K562 (cell line): Measurements from ENCODE around the gene WRAP53. TPM values are rescaled to one million over a fixed set of nuclear protein-coding genes. Genes with fewer than 3 reads are reported as not detected.

ENCODE experiments used
- EWSR1 ChIP-seq: fragments of 450-650 bp; IDR thresholded peaks from 2 replicates; pipeline ENCODE4 v1.6.1; 2018; ENCODE audit warnings: borderline replicate concordance, mild to moderate bottlenecking, low read depth, moderate library complexity; ENCODE audit not compliant: partially characterized antibody
- FOXA3 ChIP-seq, 2 experiments: fragments of 450-650 bp in 1 of 2; sonication (generic) in 1 of 2; formaldehyde crosslinking; IDR thresholded peaks in 1 of 2; conservative IDR thresholded peaks in 1 of 2; 2 replicates each; pipeline versions ENCODE4 v1.4.0 to v1.8.0; 2020 to 2022; ENCODE audit warnings: mild to moderate bottlenecking in 2 of 2, missing genetic modification reagents in 1 of 2
- FOXK2 ChIP-seq, 2 experiments: fragments of 450-650 bp; IDR thresholded peaks in 1 of 2; conservative IDR thresholded peaks in 1 of 2; 2 replicates each; pipeline ENCODE4 v1.6.1; 2016; ENCODE audit warnings: low read depth in 2 of 2, mild to moderate bottlenecking in 1 of 2
- GATAD2A ChIP-seq: fragments of 450-650 bp; IDR thresholded peaks from 2 replicates; pipeline ENCODE4 v1.6.1; 2017
- GMEB1 ChIP-seq: fragments of 250-450 bp; sonication (Bioruptor Pico); IDR thresholded peaks from 2 replicates; pipeline ENCODE4 v1.4.0; 2020; ENCODE audit warnings: mild to moderate bottlenecking
- HDAC2 ChIP-seq: fragments of 450-650 bp; IDR thresholded peaks from 2 replicates; pipeline ENCODE4 v1.6.1; 2016; ENCODE audit warnings: mild to moderate bottlenecking
- KLF10 ChIP-seq: fragments of 250-450 bp; sonication (Bioruptor Pico); IDR thresholded peaks from 2 replicates; pipeline ENCODE4 v1.6.1; 2021; ENCODE audit warnings: matching md5 sums
- MIER1 ChIP-seq: fragments of 450-650 bp; IDR thresholded peaks from 2 replicates; pipeline ENCODE4 v1.6.1; 2016; ENCODE audit warnings: antibody characterized with exemption, mild to moderate bottlenecking, low read depth
- NCOA6 ChIP-seq: fragments of 450-650 bp; IDR thresholded peaks from 2 replicates; pipeline ENCODE4 v1.6.1; 2017; ENCODE audit warnings: mild to moderate bottlenecking
- NCOR1 ChIP-seq: fragments of 450-650 bp; IDR thresholded peaks from 2 replicates; pipeline ENCODE4 v1.6.1; 2016; ENCODE audit warnings: mild to moderate bottlenecking, moderate library complexity
- POLR2G ChIP-seq: fragments of 200-400 bp; formaldehyde crosslinking; IDR thresholded peaks from 2 replicates; pipeline ENCODE4 v1.6.1; 2017; ENCODE audit warnings: low read depth, mild to moderate bottlenecking, antibody characterized with exemption, low read length, moderate library complexity
- PRMT5 ChIP-seq: sonication (generic); formaldehyde crosslinking; IDR thresholded peaks from 2 replicates; pipeline ENCODE4 v1.5.0; 2020; ENCODE audit warnings: missing genetic modification reagents
- RBM39 ChIP-seq: fragments of 200-400 bp; formaldehyde crosslinking; optimal IDR thresholded peaks from 2 replicates; pipeline ENCODE3; 2018; ENCODE audit warnings: low read depth, low read length
- SIN3B ChIP-seq: fragments of 450-650 bp; IDR thresholded peaks from 2 replicates; pipeline ENCODE4 v1.6.1; 2017; ENCODE audit warnings: low read depth, mild to moderate bottlenecking, moderate library complexity
- SMC3 ChIP-seq: conservative IDR thresholded peaks from 2 replicates; pipeline ENCODE4 v1.6.1; 2011; ENCODE audit warnings: low read depth, low read length, improper control_type of control experiment; ENCODE audit not compliant: insufficient read depth
- SRF ChIP-seq, 2 experiments: fragments of 250-450, 450-650 bp in 1 of 2; sonication (Bioruptor Pico) in 1 of 2; sonication (generic) in 1 of 2; formaldehyde crosslinking; IDR thresholded peaks; 2 replicates each; pipeline versions ENCODE4 v1.5.0 to v1.5.1; 2020 to 2022; ENCODE audit warnings: mild to moderate bottlenecking in 1 of 2, missing genetic modification reagents in 1 of 2
- TAF15 ChIP-seq: fragments of 200-400 bp; formaldehyde crosslinking; IDR thresholded peaks from 2 replicates; pipeline ENCODE4 v1.6.1; 2017; ENCODE audit warnings: mild to moderate bottlenecking, low read depth, low read length, moderate library complexity
- ZNF584 ChIP-seq: fragments of 200-800 bp; sonication (Bioruptor generic); IDR thresholded peaks from 2 replicates; pipeline ENCODE4 v1.6.1; 2016; ENCODE audit warnings: low read depth, mild to moderate bottlenecking, missing genetic modification characterization, missing compliant biosample characterization
- ZNF740 ChIP-seq, 3 experiments: fragments of 200-800 bp in 1 of 3; sonication (Bioruptor generic) in 1 of 3; sonication (generic) in 1 of 3; formaldehyde crosslinking in 1 of 3; IDR thresholded peaks; 2 replicates each; pipeline versions ENCODE4 v1.6.1 to v1.8.0; 2016 to 2022; ENCODE audit warnings: mild to moderate bottlenecking in 2 of 3, missing compliant biosample characterization in 2 of 3, missing genetic modification characterization in 2 of 3, missing genetic modification reagents in 1 of 3
- ZNF780A ChIP-seq: fragments of 250-450 bp; sonication (Bioruptor Pico); IDR thresholded peaks from 2 replicates; pipeline ENCODE4 v1.5.0; 2021; ENCODE audit warnings: mild to moderate bottlenecking
- polyA plus RNA-seq, 8 experiments: library from polyadenylated mRNA; depleted of rRNA in 4 of 8; stranded (reverse) in 5 of 8; unstranded in 3 of 8; fragments of >200 nt; fragmentation: Nextera tagmentation in 2 of 8; fragmentation: Illumina TruSeq in 1 of 8; extraction: Ambion mirVana in 2 of 8; extraction: Trizol in 1 of 8; gene quantifications; 2 replicates each; pipeline versions ENCODE4 v1.2.1 to v1.2.3, GENCODE V29; 2011 to 2014; ENCODE audit warnings: inconsistent platforms in 1 of 8, missing spikeins in 1 of 8
- total RNA-seq, 7 experiments: library from RNA; depleted of rRNA in 6 of 7; stranded (reverse); fragments of >200 nt in 6 of 7; fragmentation: Illumina TruSeq in 2 of 7; extraction: Trizol in 2 of 7; gene quantifications; 2 replicates each; pipeline versions ENCODE4 v1.2.1 to v1.2.3, GENCODE V29; 2011 to 2021; ENCODE audit warnings: low replicate concordance in 1 of 7
- TF ChIP-seq, protein P1 (sequence below): IDR thresholded peaks from 3 replicates; pipeline ENCODE4 v1.6.1; 2011; ENCODE audit warnings: borderline replicate concordance, mild to moderate bottlenecking; ENCODE audit not compliant: insufficient read length, insufficient read depth
- TF ChIP-seq, protein P2 (sequence below): fragments of 450-650 bp; formaldehyde crosslinking; conservative IDR thresholded peaks from 2 replicates; pipeline ENCODE4 v1.4.0; 2022; ENCODE audit warnings: mild to moderate bottlenecking, missing genetic modification characterization

WRAP53 gene
- total and polyA plus RNA-seq, 9 of the 15 experiments (the other 6 are each of a cell fraction or from before 2014, with no cell fraction given): 0.72 to 18.2 (median 13.4) TPM

- TF ChIP-seq ZNF740 (CRISPR knock-in tag; IDR thresholded peaks at IDR 0.05) (peak; percentile 94), ZNF740 (tag; IDR thresholded peaks at IDR 0.05) (peak in 1 of 2 experiments; percentile 88; a peak in 2 of 4 replicates), MIER1 (no peak), FOXK2 (conservative IDR thresholded peaks at IDR 0.05 in 1 of 2, IDR thresholded peaks at IDR 0.05 in 1 of 2; ENCODE audit: low read depth in 2 of 2) (peak; percentile 87 to 91), KLF10 (CRISPR knock-in tag) (no peak), FOXA3 (CRISPR knock-in tag; conservative IDR thresholded peaks at IDR 0.05 in 1 of 2, IDR thresholded peaks at IDR 0.05 in 1 of 2) (no peak), SMC3 (no peak), RBM39 (no peak), TAF15 (no peak), GATAD2A (no peak), NCOR1 (peak; percentile 63), NCOA6 (no peak), PRMT5 (no peak), GMEB1 (CRISPR knock-in tag) (no peak), ZNF780A (CRISPR knock-in tag) (no peak), HDAC2 (no peak), ZNF584 (CRISPR knock-in tag) (no peak), EWSR1 (no peak), POLR2G (peak; percentile 88), SIN3B (no peak), SRF (CRISPR knock-in tag; IDR thresholded peaks at IDR 0.05) (peak in 1 of 2 experiments; percentile 62; a peak in 1 of 4 replicates)
- TF ChIP-seq, protein P1, sequence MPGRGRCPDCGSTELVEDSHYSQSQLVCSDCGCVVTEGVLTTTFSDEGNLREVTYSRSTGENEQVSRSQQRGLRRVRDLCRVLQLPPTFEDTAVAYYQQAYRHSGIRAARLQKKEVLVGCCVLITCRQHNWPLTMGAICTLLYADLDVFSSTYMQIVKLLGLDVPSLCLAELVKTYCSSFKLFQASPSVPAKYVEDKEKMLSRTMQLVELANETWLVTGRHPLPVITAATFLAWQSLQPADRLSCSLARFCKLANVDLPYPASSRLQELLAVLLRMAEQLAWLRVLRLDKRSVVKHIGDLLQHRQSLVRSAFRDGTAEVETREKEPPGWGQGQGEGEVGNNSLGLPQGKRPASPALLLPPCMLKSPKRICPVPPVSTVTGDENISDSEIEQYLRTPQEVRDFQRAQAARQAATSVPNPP: no peak
- TF ChIP-seq, protein P2, sequence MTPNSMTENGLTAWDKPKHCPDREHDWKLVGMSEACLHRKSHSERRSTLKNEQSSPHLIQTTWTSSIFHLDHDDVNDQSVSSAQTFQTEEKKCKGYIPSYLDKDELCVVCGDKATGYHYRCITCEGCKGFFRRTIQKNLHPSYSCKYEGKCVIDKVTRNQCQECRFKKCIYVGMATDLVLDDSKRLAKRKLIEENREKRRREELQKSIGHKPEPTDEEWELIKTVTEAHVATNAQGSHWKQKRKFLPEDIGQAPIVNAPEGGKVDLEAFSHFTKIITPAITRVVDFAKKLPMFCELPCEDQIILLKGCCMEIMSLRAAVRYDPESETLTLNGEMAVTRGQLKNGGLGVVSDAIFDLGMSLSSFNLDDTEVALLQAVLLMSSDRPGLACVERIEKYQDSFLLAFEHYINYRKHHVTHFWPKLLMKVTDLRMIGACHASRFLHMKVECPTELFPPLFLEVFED (CRISPR knock-in tag): no peak
These were observed 37.7 kb upstream of the WRAP53 start, which contains the start of gene ATP1B2 (continued) for GRCh38 chr17:7650509-7651096.
